Measurements from ENCODE around the gene SPECC1.

GRCh38 chr17:20271011-20271610, 262.0 kb downstream of the SPECC1 start:
- no peak for TF ChIP-seq EZH2phosphoT487 (IDR thresholded peaks at IDR 0.05; ENCODE audit: borderline replicate concordance, low read length)
- TF ChIP-seq, protein P1, sequence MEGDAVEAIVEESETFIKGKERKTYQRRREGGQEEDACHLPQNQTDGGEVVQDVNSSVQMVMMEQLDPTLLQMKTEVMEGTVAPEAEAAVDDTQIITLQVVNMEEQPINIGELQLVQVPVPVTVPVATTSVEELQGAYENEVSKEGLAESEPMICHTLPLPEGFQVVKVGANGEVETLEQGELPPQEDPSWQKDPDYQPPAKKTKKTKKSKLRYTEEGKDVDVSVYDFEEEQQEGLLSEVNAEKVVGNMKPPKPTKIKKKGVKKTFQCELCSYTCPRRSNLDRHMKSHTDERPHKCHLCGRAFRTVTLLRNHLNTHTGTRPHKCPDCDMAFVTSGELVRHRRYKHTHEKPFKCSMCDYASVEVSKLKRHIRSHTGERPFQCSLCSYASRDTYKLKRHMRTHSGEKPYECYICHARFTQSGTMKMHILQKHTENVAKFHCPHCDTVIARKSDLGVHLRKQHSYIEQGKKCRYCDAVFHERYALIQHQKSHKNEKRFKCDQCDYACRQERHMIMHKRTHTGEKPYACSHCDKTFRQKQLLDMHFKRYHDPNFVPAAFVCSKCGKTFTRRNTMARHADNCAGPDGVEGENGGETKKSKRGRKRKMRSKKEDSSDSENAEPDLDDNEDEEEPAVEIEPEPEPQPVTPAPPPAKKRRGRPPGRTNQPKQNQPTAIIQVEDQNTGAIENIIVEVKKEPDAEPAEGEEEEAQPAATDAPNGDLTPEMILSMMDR (IDR thresholded peaks at IDR 0.05; ENCODE audit: low read depth, low read length, poor library complexity, severe bottlenecking) = no peak
